Bronchial epithelial cell (primary cell): ENCODE results near the gene IQSEC1. TPM values are rescaled to one million over a fixed set of nuclear protein-coding genes. Genes with fewer than 3 reads are reported as not detected.

Experiments
- DNase-seq: peaks from one replicate; pipeline ENCODE4 v3.0.0-alpha.2; 2010; ENCODE audit warnings: low read depth
- FAIRE-seq: peaks from 2 replicates; lab custom pipeline; 2011; peaks lifted over from hg19 to GRCh38; lab: Jason Lieb, UNC
- H3K27me3 ChIP-seq: 2 replicates; pipeline ENCODE4 v1.5.1; 2011; ENCODE audit warnings: low read length; ENCODE audit not compliant: control insufficient read depth, insufficient read depth
- H3K36me3 ChIP-seq: 2 replicates; pipeline ENCODE4 v1.5.1; 2011; ENCODE audit warnings: low read length; ENCODE audit not compliant: control insufficient read depth, insufficient read depth
- H3K4me3 ChIP-seq: 2 replicates; pipeline ENCODE4 v1.5.1; 2011; ENCODE audit warnings: mild to moderate bottlenecking, low read depth, low read length, control low read depth
- CTCF ChIP-seq: IDR thresholded peaks from 2 replicates; pipeline ENCODE4 v1.5.1; 2011; ENCODE audit warnings: mild to moderate bottlenecking, moderate library complexity, low read length, control low read depth, inconsistent platforms; ENCODE audit not compliant: insufficient read depth, severe bottlenecking
- total RNA-seq: library from RNA; depleted of rRNA; stranded (reverse); fragments of >200 nt; gene quantifications from 2 replicates; pipeline ENCODE4 v1.2.1, GENCODE V29; 2014

The IQSEC1 gene
- total RNA-seq, 1 donor from 2014 or later, result 6.6 TPM

GRCh38 chr3:13010780-13011572 lies 62.3 kb downstream of the IQSEC1 start:
- no peak for TF ChIP-seq CTCF
- Histone ChIP-seq H3K36me3 (no peaks in the 10 kb centered on the region), H3K27me3 (no peaks in the 10 kb centered on the region), H3K4me3 (no peak overlapping the region)
- no peak for FAIRE-seq
- DNase-seq, result no peak

- no peaks in the 10 kb centered on the region for H3K36me3 ChIP-seq
- DNase-seq (no peak), FAIRE-seq (no peak)
- no peak for TF ChIP-seq CTCF
- H3K4me3 ChIP-seq, result no peak overlapping the region
- no peaks in the 10 kb centered on the region for H3K27me3 ChIP-seq
These were observed 63.3 kb downstream of the IQSEC1 start for GRCh38 chr3:13009946-13010315.

DNA sequence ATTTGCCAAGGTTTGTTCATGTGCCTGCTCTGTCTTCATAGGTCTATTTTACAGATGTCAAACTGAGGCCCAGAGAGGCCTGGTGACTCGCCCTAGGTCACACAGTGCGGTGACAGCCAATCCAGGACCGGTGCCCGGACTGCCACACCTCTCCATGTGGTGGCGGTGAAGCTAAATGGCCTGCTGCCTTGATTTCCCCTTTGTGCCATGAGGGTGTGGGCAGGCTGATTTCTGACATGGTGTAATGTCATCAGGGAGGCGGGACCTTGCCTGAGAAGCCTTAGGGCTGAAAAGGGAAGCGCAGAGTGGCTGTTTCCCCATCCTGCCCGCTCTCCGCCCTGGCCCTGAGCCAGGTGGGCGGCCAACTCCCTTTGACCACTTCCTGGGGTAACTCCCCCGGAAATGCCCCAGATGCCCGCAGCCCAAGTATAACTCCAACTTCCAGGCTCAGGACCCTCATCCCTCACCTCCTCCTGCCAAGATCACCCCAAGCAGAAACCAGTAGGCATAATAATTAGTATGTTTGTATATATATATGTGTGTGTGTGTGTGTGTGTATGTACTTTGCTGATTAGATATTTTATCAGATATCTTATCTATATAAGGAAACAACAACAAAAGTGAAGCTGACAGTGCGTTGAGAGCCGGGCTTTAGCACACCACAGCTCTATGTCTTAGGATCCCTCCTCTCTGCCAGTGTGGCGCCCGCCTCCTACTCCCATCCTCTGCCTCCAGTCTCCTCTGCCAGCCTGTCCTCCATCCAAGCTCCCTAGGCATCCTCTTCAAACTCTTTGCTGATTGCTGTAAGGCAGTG lies 63.9 kb downstream of the IQSEC1 start:
- Histone ChIP-seq H3K27me3 (no peaks in the 10 kb centered on the region), H3K36me3 (no peaks in the 10 kb centered on the region), H3K4me3 (no peak overlapping the region)
- DNase-seq (no peak), FAIRE-seq (no peak)
- TF ChIP-seq CTCF, result no peak

DNA sequence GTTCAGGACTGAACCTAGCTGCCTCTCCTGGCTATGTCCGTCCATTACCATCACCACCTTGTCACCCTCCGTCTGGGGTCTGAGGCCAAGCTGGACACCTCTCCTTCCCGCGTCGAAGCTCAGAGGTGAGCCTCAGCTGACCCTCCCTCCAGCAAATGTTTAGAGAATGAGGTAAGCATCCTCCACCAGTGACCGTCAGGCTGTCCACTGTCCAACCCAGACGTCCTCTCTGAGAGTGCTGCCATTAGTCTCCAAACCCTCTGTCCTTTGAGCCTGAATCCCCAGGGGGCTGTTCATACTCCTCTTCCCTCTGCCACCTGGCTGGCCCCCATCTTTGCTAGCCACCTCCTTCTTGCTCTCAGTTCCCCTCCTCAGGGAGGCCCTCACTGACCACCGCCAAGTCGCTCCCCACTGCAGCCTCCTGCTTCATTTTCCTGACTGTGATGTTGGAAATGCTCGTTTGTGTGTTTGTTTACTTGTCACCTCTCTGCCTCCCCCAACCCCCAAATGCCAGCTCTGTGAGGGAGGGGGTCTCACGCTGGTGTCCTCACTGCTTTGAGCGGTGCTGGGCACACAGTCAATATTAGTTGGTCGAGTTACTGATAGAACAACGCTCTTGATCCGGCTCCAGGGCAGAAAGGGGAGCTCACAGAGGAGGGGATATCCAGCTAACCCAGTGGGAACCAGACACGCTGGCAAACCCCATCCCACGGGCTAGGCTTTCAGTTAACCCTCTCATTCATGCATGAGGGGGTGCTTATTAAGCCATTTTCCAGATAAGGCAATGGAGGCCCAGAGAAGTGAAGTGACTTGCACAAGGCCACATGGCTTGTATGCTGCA lies 64.9 kb downstream of the IQSEC1 start:
- no peak for FAIRE-seq
- Histone ChIP-seq H3K4me3 (no peak overlapping the region), H3K36me3 (no peaks in the 10 kb centered on the region), H3K27me3 (no peaks in the 10 kb centered on the region)
- no peak for TF ChIP-seq CTCF
- DNase-seq, result no peak

DNA sequence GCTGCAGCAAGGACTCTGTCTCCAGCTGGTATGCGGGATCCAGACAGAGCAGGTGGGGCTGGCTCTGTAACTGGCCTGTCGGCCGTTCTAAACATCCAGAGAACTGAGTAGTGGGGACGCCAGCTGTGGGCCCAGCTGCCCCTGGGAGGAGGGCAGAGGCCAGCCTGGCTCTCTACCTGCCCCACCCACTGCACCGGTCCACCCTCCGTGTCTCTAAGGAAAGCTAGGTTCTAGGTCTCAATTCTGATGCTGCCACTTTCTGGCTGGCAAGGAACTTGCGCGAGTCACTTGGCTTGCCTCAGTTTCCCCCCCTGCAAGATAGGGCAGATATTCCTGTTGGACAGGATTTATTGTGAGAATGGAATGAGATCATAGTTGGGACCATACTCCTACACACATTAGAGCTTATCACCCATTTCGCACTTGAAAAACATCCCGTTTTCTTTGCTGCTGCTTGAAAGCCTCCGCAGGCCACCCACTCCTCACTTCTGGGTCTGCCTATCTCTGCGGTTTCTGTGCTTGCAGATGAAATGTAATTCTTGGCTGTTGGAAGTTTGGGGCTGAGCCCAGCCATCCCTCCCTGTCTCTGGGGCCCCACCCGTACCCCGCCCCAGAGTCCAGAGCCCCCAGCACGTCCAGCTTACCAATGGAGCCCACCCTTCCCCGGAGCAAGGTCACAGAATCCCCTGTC lies 65.8 kb downstream of the IQSEC1 start:
- no peaks in the 10 kb centered on the region for H3K27me3 ChIP-seq
- no peak overlapping the region for H3K4me3 ChIP-seq
- no peaks in the 10 kb centered on the region for H3K36me3 ChIP-seq
- FAIRE-seq, result no peak
- no peak for TF ChIP-seq CTCF
- DNase-seq, result no peak
